Vagina (tissue), 2 donors: ENCODE data around the gene PNMT.

Source experiments
- CTCF ChIP-seq, 3 experiments: fragments of 450-650 bp in 2 of 3; fragments of 200-600 bp in 1 of 3; sonication (generic) in 1 of 3; IDR thresholded peaks; one replicate each; pipeline ENCODE4 v1.5.1; 2017 to 2019; ENCODE audit warnings: antibody characterized with exemption in 3 of 3, mild to moderate bottlenecking in 2 of 3, moderate library complexity in 2 of 3
- POLR2AphosphoS5 ChIP-seq, 2 donors: sonication (generic); formaldehyde crosslinking; IDR thresholded peaks; one replicate each; pipeline ENCODE4 v1.9.0; 2017; ENCODE audit warnings: antibody characterized with exemption in 2 of 2, mild to moderate bottlenecking in 2 of 2, low read depth in 1 of 2; ENCODE audit not compliant: insufficient read depth in 1 of 2

- TF ChIP-seq CTCF (IDR thresholded peaks at IDR 0.05) = no peak
- TF ChIP-seq POLR2AphosphoS5 (IDR thresholded peaks at IDR 0.05; ENCODE audit: insufficient read depth in 1 of 2, low read depth in 1 of 2) = no peak
Observed at GRCh38 chr17:39655105-39655504, 13.1 kb upstream of the PNMT start.
